NT2/D1 (cell line): Measurements from ENCODE around the gene REC8.

Experiments
- DNase-seq: peaks from one replicate; pipeline ENCODE4 v3.0.0-alpha.2; 2011; ENCODE audit warnings: low read depth, low spot score
- H3K27me3 ChIP-seq: 2 replicates; pipeline ENCODE4 v1.6.0; 2011; ENCODE audit warnings: mild to moderate bottlenecking; ENCODE audit not compliant: insufficient read length, insufficient read depth
- H3K36me3 ChIP-seq: 2 replicates; pipeline ENCODE4 v1.6.1; 2011; ENCODE audit warnings: mild to moderate bottlenecking, low read length, mixed read lengths; ENCODE audit not compliant: insufficient read depth, insufficient read length
- H3K4me1 ChIP-seq: 2 replicates; pipeline ENCODE4 v1.5.1; 2011; ENCODE audit not compliant: insufficient read depth, insufficient read length
- H3K4me3 ChIP-seq: 2 replicates; pipeline ENCODE4 v1.5.1; 2011; ENCODE audit warnings: low read depth; ENCODE audit not compliant: insufficient read length
- H3K9ac ChIP-seq: 2 replicates; pipeline ENCODE4 v1.6.0; 2011; ENCODE audit warnings: low read depth; ENCODE audit not compliant: insufficient read length
- H3K9me3 ChIP-seq: 2 replicates; pipeline ENCODE4 v1.5.1; 2011; ENCODE audit warnings: mild to moderate bottlenecking, low read length; ENCODE audit not compliant: insufficient read depth
- SUZ12 ChIP-seq: IDR thresholded peaks from 2 replicates; pipeline ENCODE4 v1.6.1; 2011; ENCODE audit not compliant: insufficient read length, insufficient read depth; ENCODE audit errors: extremely low read depth
- YY1 ChIP-seq: IDR thresholded peaks from 2 replicates; pipeline ENCODE4 v1.6.1; 2011; ENCODE audit not compliant: insufficient read length, insufficient read depth
- ZNF274 ChIP-seq: IDR thresholded peaks from 2 replicates; pipeline ENCODE4 v1.6.1; 2011; ENCODE audit warnings: mild to moderate bottlenecking, low read depth, low read length

The REC8 gene

DNA sequence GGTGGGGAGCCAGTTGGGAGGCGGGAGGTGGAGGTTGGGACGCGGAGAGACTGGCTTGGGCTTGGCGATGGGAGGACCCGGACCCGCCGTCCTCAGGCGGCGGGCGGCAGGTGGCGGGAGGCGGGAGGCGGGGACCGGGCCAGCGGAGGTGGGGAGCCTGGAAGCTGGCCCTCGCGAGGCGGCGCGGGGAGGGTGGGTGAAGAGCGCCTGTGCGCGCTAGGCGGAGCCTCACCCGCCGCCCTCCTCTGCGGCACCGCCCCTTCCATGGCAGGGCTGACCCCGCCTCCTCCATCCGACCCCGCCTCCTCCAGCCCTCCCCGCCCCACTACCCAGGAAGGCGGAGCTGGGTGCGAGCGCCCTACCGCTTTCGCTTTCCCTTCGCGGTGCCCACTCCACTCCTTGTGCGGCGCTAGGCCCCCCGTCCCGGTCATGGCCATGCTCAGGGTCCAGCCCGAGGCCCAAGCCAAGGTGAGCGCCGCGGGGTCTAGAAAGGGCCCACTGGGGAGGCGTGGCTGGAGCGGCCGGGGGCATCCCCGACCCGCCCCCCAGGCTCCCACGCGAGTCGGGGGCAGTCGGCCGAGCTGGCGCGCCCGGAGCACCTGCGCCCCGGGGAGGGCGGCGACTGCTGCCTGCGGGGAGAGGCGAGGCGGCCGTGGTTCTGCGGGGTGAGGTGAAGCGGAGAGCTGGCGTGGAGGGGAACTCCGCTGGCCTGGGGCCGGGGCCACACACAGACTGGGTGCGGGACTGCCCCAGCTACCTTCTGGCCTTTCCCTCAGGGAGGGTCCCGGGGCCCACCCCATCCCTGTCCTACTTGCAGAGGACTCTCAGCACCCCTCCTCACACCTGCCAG is 35.8 kb upstream of the REC8 start, which contains the start of gene PSME1:
Gene PSME1, plus strand, starts transcription at position 361 of the 850 bp plus-strand sequence. Its CDS starts 69 bp downstream, at position 430.
- Histone ChIP-seq H3K9ac (peak within 1 kb of the TSS; percentile 77), H3K36me3 (peaks cover 25% of the 10 kb centered on the region), H3K4me1 (peaks cover 7% of the 10 kb centered on the region), H3K9me3 (no peaks in the 10 kb centered on the region), H3K4me3 (peak within 1 kb of the TSS; percentile 66), H3K27me3 (peaks cover 4% of the 10 kb centered on the region)
- no peak for TF ChIP-seq ZNF274
- TF ChIP-seq SUZ12, result no peak
- no peak for TF ChIP-seq YY1
- no peak for DNase-seq

GRCh38 chr14:24136684-24137528 is 35.0 kb upstream of the REC8 start:
- Histone ChIP-seq H3K27me3 (peaks cover 4% of the 10 kb centered on the region), H3K4me3 (peak overlapping the region; percentile 66), H3K9me3 (no peaks in the 10 kb centered on the region), H3K36me3 (peaks cover 25% of the 10 kb centered on the region), H3K9ac (peak overlapping the region; percentile 77), H3K4me1 (peaks cover 6% of the 10 kb centered on the region)
- DNase-seq, result no peak
- no peak for TF ChIP-seq SUZ12
- no peak for TF ChIP-seq YY1
- TF ChIP-seq ZNF274, result no peak

- no peak for TF ChIP-seq SUZ12
- TF ChIP-seq ZNF274, result no peak
- TF ChIP-seq YY1, result no peak
- no peak for DNase-seq
- H3K36me3 ChIP-seq, result peaks cover 25% of the 10 kb centered on the region
- H3K4me3 ChIP-seq, result no peak overlapping the region
- H3K9ac ChIP-seq, result no peak overlapping the region
- H3K4me1 ChIP-seq, result no peaks in the 10 kb centered on the region
- peaks cover 4% of the 10 kb centered on the region for H3K27me3 ChIP-seq
- H3K9me3 ChIP-seq, result no peaks in the 10 kb centered on the region
Observed at GRCh38 chr14:24137529-24138395, 34.1 kb upstream of the REC8 start.

- Histone ChIP-seq H3K9me3 (no peaks in the 10 kb centered on the region), H3K9ac (no peak overlapping the region), H3K4me1 (no peaks in the 10 kb centered on the region), H3K27me3 (peaks cover 4% of the 10 kb centered on the region), H3K36me3 (peaks cover 34% of the 10 kb centered on the region), H3K4me3 (no peak overlapping the region)
- TF ChIP-seq YY1, result no peak
- no peak for TF ChIP-seq ZNF274
- no peak for TF ChIP-seq SUZ12
- no peak for DNase-seq
Observed at GRCh38 chr14:24138396-24139271, 33.2 kb upstream of the REC8 start.

GRCh38 chr14:24139272-24139934 is 32.5 kb upstream of the REC8 start:
- H3K9ac ChIP-seq, result no peak overlapping the region
- H3K4me3 ChIP-seq, result no peak overlapping the region
- peaks cover 4% of the 10 kb centered on the region for H3K27me3 ChIP-seq
- H3K9me3 ChIP-seq, result no peaks in the 10 kb centered on the region
- no peak for TF ChIP-seq ZNF274
- no peak for TF ChIP-seq YY1
- no peak for TF ChIP-seq SUZ12
- H3K36me3 ChIP-seq, result peaks cover 40% of the 10 kb centered on the region
- H3K4me1 ChIP-seq, result no peaks in the 10 kb centered on the region
- DNase-seq, result no peak
